HTERT RPE-1 (cell line): ENCODE data around the gene IQCF5.
"Not testable (repeated sequence)": the region's sequence is repeated elsewhere in the genome, so short reads cannot be mapped to it uniquely, and the experiment has no call there.

Source experiments
- in situ Hi-C: fragments of 300-500 bp; cut with MboI; formaldehyde crosslinking; loops from 4 replicates; pipeline ENCODE4 v1.14.3; 2020; ENCODE audit warnings: low sequenced_read_pairs

Gene IQCF5

DNA sequence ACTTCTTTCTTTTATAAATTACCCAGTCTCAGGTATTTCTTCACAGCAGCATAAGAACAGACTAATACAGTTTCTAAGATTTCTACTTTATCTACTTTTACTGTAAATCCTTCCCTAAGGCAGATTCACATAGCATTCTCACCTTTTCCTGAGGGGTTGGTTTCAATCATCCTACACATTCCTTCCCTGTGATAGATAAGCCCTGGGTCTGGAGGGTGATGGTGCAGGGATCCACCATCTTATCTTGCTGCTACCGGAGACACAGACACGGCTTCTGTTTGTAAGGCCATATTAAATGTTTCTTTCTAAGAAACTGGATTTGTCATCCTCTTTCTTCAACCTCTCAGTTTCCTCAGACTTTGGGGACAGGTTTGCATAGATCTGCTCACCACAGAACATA, 6.1 kb downstream of the IQCF5 start:
- in situ Hi-C loops, result no loop called here

DNA sequence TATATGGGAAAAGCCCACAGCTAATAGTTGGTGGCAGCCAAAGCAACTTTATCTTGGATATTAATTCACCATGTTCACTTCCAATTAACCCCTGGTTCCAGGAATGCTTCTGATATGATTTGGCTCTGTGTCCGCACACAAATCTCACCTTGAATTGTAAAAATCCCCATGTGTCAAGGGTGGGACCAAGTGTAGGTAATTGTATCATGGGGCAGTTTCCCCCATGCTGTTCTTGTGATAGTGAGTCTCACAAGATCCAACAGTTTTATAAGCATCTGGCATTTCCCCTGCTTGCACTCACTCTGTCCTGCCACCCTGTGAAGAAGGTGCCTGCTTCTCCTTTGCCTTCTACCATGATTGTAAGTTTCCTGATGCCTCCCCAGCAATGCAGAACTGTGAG, 6.5 kb downstream of the IQCF5 start:
- in situ Hi-C loops, result not testable (repeated sequence)

DNA sequence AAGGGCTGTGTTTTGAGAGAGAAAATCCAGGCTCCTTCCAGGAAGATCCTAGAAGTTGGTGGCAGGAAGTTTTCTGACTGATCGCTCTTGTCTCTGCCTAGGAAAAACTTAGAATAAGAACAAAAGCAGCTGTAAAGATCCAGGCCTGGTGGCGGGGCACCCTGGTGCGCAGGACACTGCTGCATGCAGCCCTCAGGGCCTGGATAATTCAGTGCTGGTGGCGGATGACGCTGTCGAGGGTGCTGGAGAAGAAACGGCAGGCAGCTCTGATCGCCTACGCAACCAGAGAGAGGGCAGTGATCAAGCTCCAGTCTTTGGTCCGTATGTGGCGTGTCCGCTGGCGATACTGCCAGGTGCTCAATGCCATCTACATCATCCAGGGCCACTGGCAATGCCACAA, 12.5 kb downstream of the IQCF5 start:
- in situ Hi-C loops, result no loop called here

DNA sequence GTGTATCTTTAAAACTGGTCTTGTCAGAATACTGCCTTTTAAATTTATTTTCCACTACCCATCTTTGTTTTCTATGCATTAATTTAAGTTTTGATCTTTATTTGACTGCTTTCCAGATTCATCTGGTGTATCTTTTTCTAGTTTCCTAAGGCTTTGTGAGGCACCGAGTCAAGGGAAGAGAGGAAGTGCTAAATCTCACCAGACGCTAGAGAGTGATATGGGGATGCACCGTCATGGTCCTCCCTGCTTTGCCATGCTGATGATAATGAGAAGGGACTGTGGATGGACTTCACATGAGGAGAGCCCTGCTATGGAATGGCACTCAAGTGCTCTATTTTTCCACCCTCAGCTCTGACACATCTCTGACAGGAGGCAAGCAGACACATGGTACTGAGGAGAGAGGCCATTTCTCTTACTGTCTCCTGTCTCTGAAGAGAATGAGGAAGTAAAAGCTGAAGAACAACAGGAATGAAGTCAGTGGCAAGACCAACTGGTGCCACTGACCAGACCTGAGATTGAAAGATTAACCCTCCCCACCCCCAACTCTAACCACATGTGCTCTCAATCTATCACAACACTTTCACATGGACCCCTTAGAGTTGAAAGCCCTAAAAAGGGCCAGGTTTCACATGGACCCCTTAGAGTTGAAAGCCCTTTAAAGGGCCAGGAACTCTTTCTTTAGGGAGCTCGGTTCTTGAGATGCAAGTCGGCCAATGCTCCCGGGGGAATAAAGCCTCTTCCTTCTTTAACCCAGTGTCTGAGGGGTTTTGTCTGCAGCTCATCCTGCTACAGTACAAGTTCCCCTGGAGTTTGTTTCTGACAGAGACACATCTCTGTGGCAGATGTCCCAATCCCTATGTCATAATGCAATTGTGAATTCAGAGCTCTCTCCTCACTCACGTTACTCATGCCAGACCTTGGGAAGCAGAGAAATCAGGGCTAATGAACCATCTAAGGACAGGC, 14.4 kb downstream of the IQCF5 start, which contains the start of gene IQCF2:
TSS of gene IQCF2 (plus strand) at position 913 of the 963 bp plus-strand sequence. CDS start 52 bp downstream, outside the sequence.
- in situ Hi-C loops, result no loop called here

DNA sequence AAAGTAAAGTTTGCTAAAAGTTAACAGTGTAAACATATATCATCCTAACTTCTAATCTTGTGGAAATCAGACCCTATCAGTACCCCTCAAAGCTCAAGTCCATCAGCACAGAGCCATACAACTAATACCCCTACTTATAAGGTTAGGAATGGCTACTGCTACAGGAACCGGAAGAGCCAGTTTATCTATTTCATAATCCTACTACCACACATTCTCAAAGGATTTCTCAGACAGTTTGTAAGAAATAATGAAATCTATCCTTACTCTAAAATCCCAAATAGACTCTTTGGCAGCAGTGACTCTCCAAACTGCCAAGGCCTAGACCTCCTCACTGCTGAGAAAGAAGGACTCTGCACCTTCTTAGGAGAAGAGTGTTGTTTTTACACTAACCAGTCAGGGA, 20.0 kb downstream of the IQCF5 start:
- in situ Hi-C loops, result not testable (repeated sequence)

DNA sequence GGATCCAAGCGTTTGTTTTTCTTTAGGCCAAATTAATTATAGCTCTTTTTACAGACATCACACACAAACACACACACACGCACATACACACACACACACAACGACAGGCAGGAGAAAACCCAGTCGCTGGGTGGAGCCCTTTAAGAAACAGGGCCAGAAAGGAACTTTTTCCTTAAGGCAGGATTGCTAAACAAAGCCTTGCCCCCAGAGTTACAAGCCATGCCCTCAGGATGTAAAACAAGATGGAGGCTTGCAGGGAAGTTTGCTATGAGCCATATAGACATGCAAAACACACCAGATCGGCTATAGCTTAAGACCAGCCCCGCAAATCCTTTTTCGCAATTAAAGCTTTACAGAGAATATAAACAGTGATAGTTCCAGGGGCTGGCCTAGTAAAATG, 30.3 kb downstream of the IQCF5 start:
- in situ Hi-C loops, result no loop called here

DNA sequence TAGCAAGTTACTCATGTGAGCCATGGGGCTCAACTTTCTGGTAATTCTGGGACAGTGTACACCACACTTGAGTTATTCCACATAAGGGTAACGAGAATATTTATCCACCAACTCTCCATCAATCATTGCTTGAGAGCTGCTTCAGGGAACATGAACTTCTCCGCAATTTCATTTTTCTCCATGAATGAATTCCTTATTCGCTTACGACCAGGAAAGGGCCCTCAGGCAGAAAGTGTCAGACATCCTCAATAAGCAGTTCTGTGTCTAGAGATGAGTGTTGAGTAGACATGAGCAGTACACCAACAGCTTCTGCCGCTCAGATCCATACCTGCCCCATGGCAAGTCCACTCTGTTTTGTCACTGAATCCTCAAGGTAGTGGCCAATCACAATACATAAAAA, 38.8 kb downstream of the IQCF5 start:
- in situ Hi-C loops, result no loop called here

DNA sequence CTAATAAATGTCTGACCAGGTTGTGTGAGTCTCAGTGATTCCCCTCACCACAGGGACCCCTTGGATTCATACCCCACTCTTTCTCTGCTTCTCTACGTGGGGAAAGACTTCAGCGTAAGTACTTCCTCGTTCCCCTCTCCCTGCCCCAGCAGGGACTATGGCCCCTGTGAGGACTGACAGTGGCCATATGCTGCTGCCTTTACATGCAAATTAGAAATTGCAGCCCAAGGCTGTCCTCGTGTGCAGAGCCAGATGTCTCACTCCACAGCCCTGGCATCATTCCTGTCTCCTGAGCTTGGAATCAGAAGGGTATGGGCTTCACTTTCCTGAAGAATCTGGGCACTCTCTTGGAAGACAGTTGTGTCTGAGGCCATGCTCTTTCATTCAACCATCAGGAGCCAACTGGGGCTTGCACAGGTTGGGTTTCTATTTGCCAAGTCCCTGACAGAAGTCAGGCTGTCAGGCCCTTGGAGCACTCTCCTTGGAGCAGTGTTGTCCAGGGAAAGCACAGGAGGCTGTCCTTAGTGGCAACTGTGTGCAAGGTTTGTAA, 44.5 kb downstream of the IQCF5 start:
- in situ Hi-C loops, result no loop called here

DNA sequence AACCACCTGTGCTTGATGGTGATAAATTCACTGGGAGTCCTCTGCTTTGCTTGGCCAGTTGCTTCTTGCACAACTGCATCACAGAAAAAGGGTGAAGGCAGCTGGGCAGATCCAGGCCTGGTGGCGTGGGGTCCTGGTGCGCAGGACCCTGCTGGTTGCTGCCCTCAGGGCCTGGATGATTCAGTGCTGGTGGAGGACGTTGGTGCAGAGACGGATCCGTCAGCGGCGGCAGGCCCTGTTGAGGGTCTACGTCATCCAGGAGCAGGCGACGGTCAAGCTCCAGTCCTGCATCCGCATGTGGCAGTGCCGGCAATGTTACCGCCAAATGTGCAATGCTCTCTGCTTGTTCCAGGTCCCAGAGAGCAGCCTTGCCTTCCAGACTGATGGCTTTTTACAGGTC, 45.1 kb downstream of the IQCF5 start:
- in situ Hi-C loops, result no loop called here

DNA sequence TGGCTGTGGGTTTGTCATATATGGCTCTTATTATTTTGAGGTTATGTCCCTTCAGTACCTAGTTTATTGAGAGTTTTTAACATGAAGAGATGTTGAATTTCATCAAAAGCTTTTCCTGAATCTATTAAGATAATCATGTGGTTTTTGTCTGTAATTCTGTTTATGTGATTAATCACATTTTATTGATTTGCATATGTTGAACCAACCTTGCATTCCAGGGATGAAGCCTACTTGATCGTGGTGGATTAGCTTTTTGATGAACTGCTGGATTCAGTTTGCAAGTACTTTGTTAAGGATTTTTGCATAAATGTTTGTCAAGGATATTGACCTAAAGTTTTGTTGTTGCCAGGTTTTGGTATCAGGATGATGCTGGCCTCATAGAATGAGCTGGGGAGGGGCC, 47.1 kb downstream of the IQCF5 start:
- in situ Hi-C loops, result no loop called here
